Lower leg skin (tissue), 3 donors: ENCODE results near the gene EHMT1.

Source experiments
- CTCF ChIP-seq, 3 donors: fragments of 450-650 bp; IDR thresholded peaks; one replicate each; pipeline ENCODE4 v1.5.1; 2016; ENCODE audit warnings: antibody characterized with exemption in 3 of 3, mild to moderate bottlenecking in 3 of 3, moderate library complexity in 2 of 3
- POLR2A ChIP-seq, 2 donors: fragments of 450-650 bp; IDR thresholded peaks; one replicate each; pipeline ENCODE4 v1.6.1; 2016 to 2017; ENCODE audit warnings: antibody characterized with exemption in 2 of 2, mild to moderate bottlenecking in 1 of 2, moderate library complexity in 1 of 2

- no peak for TF ChIP-seq CTCF (IDR thresholded peaks at IDR 0.05)
- TF ChIP-seq POLR2A (IDR thresholded peaks at IDR 0.05) = no peak
Measured at GRCh38 chr9:137876269-137876668, 257.5 kb downstream of the EHMT1 start.
